Measurements from ENCODE around the gene FAM184A. TPM values are rescaled to one million over a fixed set of nuclear protein-coding genes. Genes with fewer than 3 reads are reported as not detected.

The FAM184A gene
- total RNA-seq, 4 donors from 2014 or later, result 6.2 to 8.1 (median 7.1) TPM

- TF ChIP-seq CTCF (IDR thresholded peaks at IDR 0.05; ENCODE audit: low read depth), result no peak
Observed at GRCh38 chr6:118999494-119000040, 78.9 kb downstream of the FAM184A start.

GRCh38 chr6:118996289-118996820, 82.1 kb downstream of the FAM184A start:
- no peak for TF ChIP-seq CTCF (IDR thresholded peaks at IDR 0.05; ENCODE audit: low read depth)

- no peak for TF ChIP-seq CTCF (IDR thresholded peaks at IDR 0.05; ENCODE audit: low read depth)
Observed at GRCh38 chr6:118993803-118994251, 84.6 kb downstream of the FAM184A start.

- TF ChIP-seq CTCF (IDR thresholded peaks at IDR 0.05; ENCODE audit: low read depth), result no peak
Observed at GRCh38 chr6:118993358-118993757, 85.1 kb downstream of the FAM184A start.

- no peak for TF ChIP-seq CTCF (IDR thresholded peaks at IDR 0.05; ENCODE audit: low read depth)
Observed at GRCh38 chr6:118992186-118992795, 86.2 kb downstream of the FAM184A start.

- TF ChIP-seq CTCF (IDR thresholded peaks at IDR 0.05; ENCODE audit: low read depth), result no peak
Observed at GRCh38 chr6:118986312-118986711, 92.2 kb downstream of the FAM184A start.

- TF ChIP-seq CTCF (IDR thresholded peaks at IDR 0.05; ENCODE audit: low read depth), result no peak
Observed at GRCh38 chr6:118985123-118985830, 93.2 kb downstream of the FAM184A start.
